Activated B cell treated with CpG ODN at 0.5 μM for 24 hours (primary cell): ENCODE data around the gene NAA60. TPM values are rescaled to one million over a fixed set of nuclear protein-coding genes. Genes with fewer than 3 reads are reported as not detected.

Experiments used
- ATAC-seq: fragments of 200-7000 bp; cut with Tn5 transposase; one replicate; pipeline ENCODE4 v1.10.0; 2021; ENCODE audit warnings: low read depth, mild to moderate bottlenecking, moderate library complexity
- CTCF ChIA-PET: fragments of 350-600 bp; sonication (Branson Sonifier 250); formaldehyde crosslinking; loops from one replicate; lab custom pipeline; 2021; ENCODE audit warnings: antibody characterized with exemption; lab: Charles Lee
- POLR2A ChIA-PET: fragments of 350-600 bp; sonication (Branson Sonifier 250); formaldehyde crosslinking; loops from one replicate; lab custom pipeline; 2021; ENCODE audit warnings: antibody characterized with exemption; lab: Charles Lee
- DNase-seq: peaks from one replicate; pipeline ENCODE4 v3.0.0; 2022
- H3K27ac Mint-ChIP-seq: one replicate; pipeline ENCODE4 v1.8.0; 2020; ENCODE audit warnings: mixed read lengths
- H3K27me3 Mint-ChIP-seq: one replicate; pipeline ENCODE4 v1.8.0; 2021; ENCODE audit warnings: mixed read lengths
- H3K36me3 Mint-ChIP-seq: one replicate; pipeline ENCODE4 v1.8.0; 2021; ENCODE audit warnings: low read depth, mixed read lengths
- H3K4me1 Mint-ChIP-seq: one replicate; pipeline ENCODE4 v1.8.0; 2021; ENCODE audit warnings: mixed read lengths
- H3K4me3 Mint-ChIP-seq: one replicate; pipeline ENCODE4 v1.8.0; 2020; ENCODE audit warnings: mild to moderate bottlenecking, mixed read lengths
- H3K9me3 Mint-ChIP-seq: one replicate; pipeline ENCODE4 v1.8.0; 2020; ENCODE audit warnings: mixed read lengths
- intact Hi-C: fragments of 100-400 bp; cut with micrococcal nuclease; formaldehyde crosslinking; loops from one replicate; pipeline ENCODE4 v1.15.1; 2024
- total RNA-seq: library from RNA; stranded (reverse); gene quantifications from 2 replicates; pipeline ENCODE4 v1.2.3, GENCODE V29; 2022
- TF ChIP-seq, protein P1 (sequence below): fragments of 200-600 bp; IDR thresholded peaks from one replicate; pipeline ENCODE4 v1.8.0; 2022; ENCODE audit warnings: antibody characterized with exemption, mild to moderate bottlenecking

Gene NAA60
- total RNA-seq, 1 donor from 2014 or later, result 48.0 TPM

DNA sequence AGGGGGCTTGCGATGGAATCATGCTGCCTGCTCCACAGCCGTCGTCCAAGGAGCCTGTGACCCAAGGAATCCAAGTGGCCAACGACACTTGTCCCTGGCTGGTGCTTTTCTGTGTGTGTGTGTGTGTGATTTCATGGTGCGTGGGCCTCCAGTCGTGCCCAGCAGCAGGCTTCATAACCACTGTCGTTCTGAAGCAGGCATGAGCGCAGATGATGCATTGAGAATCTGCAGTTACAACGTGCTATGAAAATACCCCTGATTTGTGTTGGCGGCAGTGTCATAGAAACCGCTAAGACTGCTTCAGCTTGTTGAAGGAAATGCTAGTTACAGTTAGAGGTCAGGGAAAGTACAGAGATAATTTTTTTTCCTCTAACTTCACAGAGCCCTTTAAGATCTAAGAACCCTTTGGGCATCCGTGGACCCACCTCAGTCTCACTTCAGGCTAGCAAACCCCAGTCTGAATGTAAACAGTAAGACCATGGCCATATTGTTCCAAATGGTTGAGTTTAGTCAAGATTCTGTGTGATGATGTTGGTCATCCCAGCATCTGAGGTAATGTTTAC lies 36.3 kb downstream of the NAA60 start:
- TF ChIP-seq, protein P1, sequence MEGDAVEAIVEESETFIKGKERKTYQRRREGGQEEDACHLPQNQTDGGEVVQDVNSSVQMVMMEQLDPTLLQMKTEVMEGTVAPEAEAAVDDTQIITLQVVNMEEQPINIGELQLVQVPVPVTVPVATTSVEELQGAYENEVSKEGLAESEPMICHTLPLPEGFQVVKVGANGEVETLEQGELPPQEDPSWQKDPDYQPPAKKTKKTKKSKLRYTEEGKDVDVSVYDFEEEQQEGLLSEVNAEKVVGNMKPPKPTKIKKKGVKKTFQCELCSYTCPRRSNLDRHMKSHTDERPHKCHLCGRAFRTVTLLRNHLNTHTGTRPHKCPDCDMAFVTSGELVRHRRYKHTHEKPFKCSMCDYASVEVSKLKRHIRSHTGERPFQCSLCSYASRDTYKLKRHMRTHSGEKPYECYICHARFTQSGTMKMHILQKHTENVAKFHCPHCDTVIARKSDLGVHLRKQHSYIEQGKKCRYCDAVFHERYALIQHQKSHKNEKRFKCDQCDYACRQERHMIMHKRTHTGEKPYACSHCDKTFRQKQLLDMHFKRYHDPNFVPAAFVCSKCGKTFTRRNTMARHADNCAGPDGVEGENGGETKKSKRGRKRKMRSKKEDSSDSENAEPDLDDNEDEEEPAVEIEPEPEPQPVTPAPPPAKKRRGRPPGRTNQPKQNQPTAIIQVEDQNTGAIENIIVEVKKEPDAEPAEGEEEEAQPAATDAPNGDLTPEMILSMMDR, result no peak
- intact Hi-C loops, result no loop called here
- Mint-ChIP-seq H3K27me3 (no peaks in the 10 kb centered on the region), H3K36me3 (peaks cover 66% of the 10 kb centered on the region), H3K9me3 (no peaks in the 10 kb centered on the region), H3K27ac (no peak overlapping the region), H3K4me1 (no peaks in the 10 kb centered on the region), H3K4me3 (no peak overlapping the region)
- DNase-seq (no peak), ATAC-seq (no peak)
- ChIA-PET CTCF (no interaction called here), POLR2A (no interaction called here)

DNA sequence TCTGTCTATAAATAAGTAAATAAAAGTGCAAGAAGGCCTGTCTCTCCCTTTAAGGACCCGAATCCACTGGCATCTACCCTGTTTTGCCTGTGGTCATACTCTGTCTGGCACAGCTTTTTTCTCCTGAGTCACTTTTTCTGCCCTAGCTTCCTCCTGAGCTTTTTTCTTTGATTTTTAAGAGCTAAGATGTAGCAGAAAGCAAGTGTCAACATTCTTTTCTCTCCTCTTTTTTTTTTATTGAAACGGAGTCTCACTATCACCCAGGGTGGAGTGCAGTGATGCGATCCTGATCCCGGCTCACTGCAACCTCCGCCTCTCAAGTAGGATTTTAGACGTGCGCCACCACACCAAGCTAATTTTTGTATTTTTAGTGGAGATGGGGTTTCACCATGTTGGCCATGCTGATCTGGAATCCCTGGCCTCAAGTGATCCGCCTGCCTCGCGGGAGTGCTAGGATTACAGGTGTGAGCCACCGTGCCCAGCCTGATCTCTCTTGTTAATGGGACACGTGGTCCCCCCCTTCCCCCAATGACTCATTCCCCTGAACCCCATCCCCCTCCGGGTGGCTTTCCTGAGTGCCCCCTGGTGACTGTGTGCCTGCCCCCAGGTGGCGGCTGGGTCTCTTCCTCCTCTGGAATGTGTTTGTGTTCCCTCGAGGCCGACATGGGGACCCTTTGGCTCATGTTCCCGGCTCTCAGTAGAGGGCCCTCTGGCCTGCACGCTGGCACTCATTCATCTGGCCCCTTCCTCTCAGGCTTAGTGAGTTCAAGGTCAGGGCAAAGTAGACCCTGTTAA lies 37.6 kb downstream of the NAA60 start:
- CTCF ChIA-PET, result no interaction called here
- no peaks in the 10 kb centered on the region for H3K9me3 Mint-ChIP-seq
- POLR2A ChIA-PET, result no interaction called here
- peaks cover 74% of the 10 kb centered on the region for H3K36me3 Mint-ChIP-seq
- TF ChIP-seq, protein P1, result no peak
- ATAC-seq (no peak), DNase-seq (no peak)
- no peaks in the 10 kb centered on the region for H3K27me3 Mint-ChIP-seq
- H3K27ac Mint-ChIP-seq, result no peak overlapping the region
- intact Hi-C loops, result no loop called here
- no peaks in the 10 kb centered on the region for H3K4me1 Mint-ChIP-seq
- no peak overlapping the region for H3K4me3 Mint-ChIP-seq

DNA sequence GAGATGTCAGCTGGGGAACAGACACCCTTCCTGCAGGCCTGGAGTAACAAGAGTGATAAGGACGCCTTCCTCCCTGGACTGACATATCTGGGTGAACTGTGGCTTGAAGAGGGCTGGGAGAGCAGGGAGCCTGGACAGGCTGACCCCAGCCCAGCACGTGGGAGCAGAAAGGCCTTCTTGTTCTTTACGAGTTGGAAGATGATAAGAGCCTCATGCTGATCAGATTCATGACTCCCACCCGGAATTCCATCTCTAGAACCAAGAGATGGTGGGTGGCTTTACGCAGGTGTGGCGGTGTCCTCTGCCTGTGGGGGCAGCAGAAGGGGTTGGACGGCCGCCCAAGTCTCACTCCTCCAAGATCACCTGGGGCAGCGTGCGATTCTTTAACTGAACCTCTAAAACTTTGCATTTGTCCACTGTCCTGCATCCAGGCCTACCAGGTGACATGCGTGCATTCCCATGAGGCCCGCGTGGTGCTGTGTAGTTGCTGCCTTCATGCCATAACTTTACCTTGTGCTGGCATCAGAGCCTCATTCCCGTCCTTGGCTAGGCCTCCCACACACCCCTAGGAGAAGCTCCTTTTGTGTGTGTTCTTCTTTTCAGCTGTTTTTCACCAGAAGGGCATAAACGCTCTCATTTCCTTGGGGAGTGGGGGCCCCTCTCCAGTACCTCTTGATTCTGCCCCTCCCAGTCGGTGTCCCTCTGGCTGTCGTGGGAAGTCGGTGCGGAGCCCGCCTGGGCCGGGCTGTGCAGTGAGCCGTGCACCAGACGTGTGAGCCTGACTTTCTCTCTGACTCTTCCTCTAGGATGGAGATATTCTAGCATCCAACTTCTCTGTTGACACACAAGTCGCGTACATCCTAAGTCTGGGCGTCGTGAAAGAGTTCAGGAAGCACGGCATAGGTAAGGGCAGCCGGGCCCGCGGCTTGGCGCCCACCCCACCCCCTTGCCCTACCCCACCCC lies 38.5 kb downstream of the NAA60 start:
- intact Hi-C loops, result no loop called here
- DNase-seq (no peak), ATAC-seq (no peak)
- ChIA-PET CTCF (no interaction called here), POLR2A (no interaction called here)
- TF ChIP-seq, protein P1, result no peak
- H3K27ac Mint-ChIP-seq, result no peak overlapping the region
- no peaks in the 10 kb centered on the region for H3K4me1 Mint-ChIP-seq
- peaks cover 77% of the 10 kb centered on the region for H3K36me3 Mint-ChIP-seq
- no peak overlapping the region for H3K4me3 Mint-ChIP-seq
- H3K9me3 Mint-ChIP-seq, result no peaks in the 10 kb centered on the region
- no peaks in the 10 kb centered on the region for H3K27me3 Mint-ChIP-seq

DNA sequence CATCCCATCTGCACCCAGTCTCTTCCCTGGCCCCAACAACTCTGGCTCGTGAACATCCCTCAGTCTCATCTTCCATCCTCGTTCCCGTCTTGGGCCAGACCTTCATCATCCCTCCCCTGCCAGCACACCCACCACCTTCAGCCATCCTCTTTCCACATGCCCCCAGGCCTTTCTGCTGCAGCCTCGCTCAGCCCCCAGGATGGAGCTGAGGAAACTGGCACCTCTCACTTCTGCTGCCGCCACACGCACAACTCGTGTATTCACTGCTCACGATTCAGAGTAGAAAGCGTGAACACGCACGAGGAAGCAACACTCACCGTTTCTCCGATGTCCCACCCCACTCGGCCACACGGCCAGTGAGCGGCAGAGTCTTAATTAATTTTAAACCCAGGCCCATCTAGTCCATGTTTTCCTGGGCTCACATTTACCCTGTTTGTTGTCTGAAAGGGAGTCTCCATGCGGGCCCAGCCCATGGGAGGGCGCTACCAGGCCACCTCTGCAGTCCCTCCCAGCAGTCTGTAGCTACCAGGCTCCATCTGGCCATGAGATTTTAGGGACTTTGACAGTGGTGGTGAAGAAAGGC lies 39.3 kb downstream of the NAA60 start:
- H3K36me3 Mint-ChIP-seq, result peaks cover 81% of the 10 kb centered on the region
- ChIA-PET CTCF (no interaction called here), POLR2A (no interaction called here)
- no peak for DNase-seq
- H3K4me3 Mint-ChIP-seq, result no peak overlapping the region
- no peak for ATAC-seq
- H3K4me1 Mint-ChIP-seq, result no peaks in the 10 kb centered on the region
- no peaks in the 10 kb centered on the region for H3K9me3 Mint-ChIP-seq
- intact Hi-C loops, result no loop called here
- H3K27ac Mint-ChIP-seq, result no peak overlapping the region
- TF ChIP-seq, protein P1, result no peak
- no peaks in the 10 kb centered on the region for H3K27me3 Mint-ChIP-seq
